DND-41 (cell line): ENCODE measurements around the gene ULK1.

ENCODE experiments used
- ATAC-seq: fragments of 200-7000 bp; cut with Tn5 transposase; 3 replicates; pipeline ENCODE4 v1.9.1; 2021; ENCODE audit warnings: low read depth; ENCODE audit not compliant: insufficient read depth
- DNase-seq: peaks from one replicate; pipeline ENCODE4 v3.0.0-alpha.2; 2020
- H2AFZ ChIP-seq: 2 replicates; pipeline ENCODE4 v1.6.0; 2012; ENCODE audit warnings: low read depth, low read length
- H3K27ac ChIP-seq: 2 replicates; pipeline ENCODE4 v1.5.1; 2012; ENCODE audit warnings: low read length, inconsistent platforms
- H3K27me3 ChIP-seq: fragments of 200-600 bp; sonication (generic); 2 replicates; pipeline ENCODE4 v1.6.0; 2012; ENCODE audit warnings: low read length, mild to moderate bottlenecking, inconsistent platforms; ENCODE audit not compliant: insufficient read depth, poor library complexity
- H3K36me3 ChIP-seq: 2 replicates; pipeline ENCODE4 v1.5.1; 2012; ENCODE audit warnings: low read length, inconsistent platforms; ENCODE audit not compliant: insufficient read depth
- H3K4me1 ChIP-seq: 2 replicates; pipeline ENCODE4 v1.5.1; 2012; ENCODE audit warnings: mild to moderate bottlenecking, low read length; ENCODE audit not compliant: insufficient read depth
- H3K4me2 ChIP-seq: 2 replicates; pipeline ENCODE4 v1.6.0; 2012; ENCODE audit warnings: mild to moderate bottlenecking, moderate library complexity, low read length, inconsistent platforms; ENCODE audit not compliant: insufficient read depth
- H3K4me3 ChIP-seq, 2 experiments: fragments of 200-600 bp in 1 of 2; shearing (Covaris generic) in 1 of 2; 2 replicates each; pipeline ENCODE4 v1.5.1; 2012 to 2016; ENCODE audit warnings: inconsistent platforms in 2 of 2, low read length in 2 of 2, mild to moderate bottlenecking in 2 of 2, low read depth in 1 of 2, moderate library complexity in 1 of 2
- H3K79me2 ChIP-seq: 2 replicates; pipeline ENCODE4 v1.6.0; 2012; ENCODE audit warnings: low read length, inconsistent platforms; ENCODE audit not compliant: insufficient read depth
- H3K9ac ChIP-seq: 2 replicates; pipeline ENCODE4 v1.6.0; 2012; ENCODE audit warnings: low read depth, mild to moderate bottlenecking, inconsistent platforms, low read length, moderate library complexity
- H3K9me3 ChIP-seq: 2 replicates; pipeline ENCODE4 v1.5.1; 2012; ENCODE audit warnings: low read length, moderate library complexity, mild to moderate bottlenecking, inconsistent platforms; ENCODE audit not compliant: insufficient read depth, severe bottlenecking
- H4K20me1 ChIP-seq: 2 replicates; pipeline ENCODE4 v1.6.0; 2012; ENCODE audit warnings: low read length; ENCODE audit not compliant: insufficient read depth
- EZH2 ChIP-seq: IDR thresholded peaks from 3 replicates; pipeline ENCODE4 v1.6.1; 2012; ENCODE audit warnings: borderline replicate concordance, low read depth, mild to moderate bottlenecking, moderate library complexity, low read length, inconsistent platforms; ENCODE audit not compliant: severe bottlenecking
- TF ChIP-seq, protein P1 (sequence below): IDR thresholded peaks from 2 replicates; pipeline ENCODE4 v1.5.1; 2012; ENCODE audit warnings: borderline replicate concordance, low read length, moderate library complexity, mild to moderate bottlenecking; ENCODE audit not compliant: poor library complexity, severe bottlenecking; ENCODE audit errors: extremely low read depth

The ULK1 gene

GRCh38 chr12:131909752-131910219, 15.4 kb downstream of the ULK1 start:
- no peaks in the 10 kb centered on the region for H3K9me3 ChIP-seq
- H2AFZ ChIP-seq: no peak overlapping the region
- TF ChIP-seq EZH2: no peak
- TF ChIP-seq, protein P1, sequence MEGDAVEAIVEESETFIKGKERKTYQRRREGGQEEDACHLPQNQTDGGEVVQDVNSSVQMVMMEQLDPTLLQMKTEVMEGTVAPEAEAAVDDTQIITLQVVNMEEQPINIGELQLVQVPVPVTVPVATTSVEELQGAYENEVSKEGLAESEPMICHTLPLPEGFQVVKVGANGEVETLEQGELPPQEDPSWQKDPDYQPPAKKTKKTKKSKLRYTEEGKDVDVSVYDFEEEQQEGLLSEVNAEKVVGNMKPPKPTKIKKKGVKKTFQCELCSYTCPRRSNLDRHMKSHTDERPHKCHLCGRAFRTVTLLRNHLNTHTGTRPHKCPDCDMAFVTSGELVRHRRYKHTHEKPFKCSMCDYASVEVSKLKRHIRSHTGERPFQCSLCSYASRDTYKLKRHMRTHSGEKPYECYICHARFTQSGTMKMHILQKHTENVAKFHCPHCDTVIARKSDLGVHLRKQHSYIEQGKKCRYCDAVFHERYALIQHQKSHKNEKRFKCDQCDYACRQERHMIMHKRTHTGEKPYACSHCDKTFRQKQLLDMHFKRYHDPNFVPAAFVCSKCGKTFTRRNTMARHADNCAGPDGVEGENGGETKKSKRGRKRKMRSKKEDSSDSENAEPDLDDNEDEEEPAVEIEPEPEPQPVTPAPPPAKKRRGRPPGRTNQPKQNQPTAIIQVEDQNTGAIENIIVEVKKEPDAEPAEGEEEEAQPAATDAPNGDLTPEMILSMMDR: no peak
- DNase-seq: no peak
- no peaks in the 10 kb centered on the region for H3K4me1 ChIP-seq
- H4K20me1 ChIP-seq: peaks cover 48% of the 10 kb centered on the region
- no peaks in the 10 kb centered on the region for H3K27me3 ChIP-seq
- H3K9ac ChIP-seq: no peak overlapping the region
- H3K27ac ChIP-seq: no peak overlapping the region
- peaks cover 18% of the 10 kb centered on the region for H3K79me2 ChIP-seq
- no peak overlapping the region for H3K4me3 ChIP-seq
- H3K36me3 ChIP-seq: peaks cover 92% of the 10 kb centered on the region
- H3K4me2 ChIP-seq: no peak overlapping the region
- no peak for ATAC-seq

- Histone ChIP-seq H2AFZ (no peak overlapping the region), H3K9me3 (no peaks in the 10 kb centered on the region), H3K79me2 (peaks cover 11% of the 10 kb centered on the region; the same call in 1 of the 2 replicates), H3K27me3 (no peaks in the 10 kb centered on the region), H3K4me2 (no peak overlapping the region), H3K27ac (no peak overlapping the region), H3K9ac (no peak overlapping the region), H3K4me3 (no peak overlapping the region), H3K36me3 (peaks cover 93% of the 10 kb centered on the region), H3K4me1 (no peaks in the 10 kb centered on the region), H4K20me1 (peaks cover 45% of the 10 kb centered on the region)
- no peak for TF ChIP-seq EZH2
- TF ChIP-seq, protein P1: no peak
- ATAC-seq (no peak), DNase-seq (no peak)
These were observed 16.0 kb downstream of the ULK1 start for GRCh38 chr12:131910302-131911027.

DNA sequence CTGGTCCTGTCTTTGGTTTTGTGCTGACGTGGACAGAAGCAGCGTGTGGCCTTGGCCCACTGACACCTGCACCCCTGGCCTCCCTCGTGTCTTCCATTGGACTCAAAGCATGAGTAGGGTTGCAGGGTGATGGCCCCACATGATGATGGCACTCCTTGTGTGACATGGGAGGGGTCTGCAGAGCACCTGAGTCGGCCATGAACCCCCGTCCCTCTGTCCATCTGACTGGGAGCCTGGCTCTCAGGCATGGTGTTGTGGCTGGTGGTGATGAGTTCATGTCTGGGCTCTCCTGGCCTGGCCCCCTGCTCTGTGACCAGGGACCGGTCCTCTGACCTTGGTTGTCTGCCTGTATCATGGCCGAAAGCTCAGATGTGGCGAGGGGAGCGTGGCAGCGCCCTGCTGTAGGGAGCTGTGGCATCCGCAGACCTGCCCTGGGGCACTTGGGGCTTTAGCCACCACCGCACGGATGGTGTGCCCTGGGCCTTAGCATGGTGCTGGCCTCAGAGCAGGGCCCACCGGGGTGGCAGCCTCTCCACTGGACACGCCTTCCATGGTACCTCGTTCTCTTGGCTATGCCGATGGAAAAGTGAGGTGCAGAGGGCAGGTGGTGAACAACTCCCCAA, 16.7 kb downstream of the ULK1 start:
- Histone ChIP-seq H3K4me1 (no peaks in the 10 kb centered on the region), H3K9ac (no peak overlapping the region), H3K27me3 (no peaks in the 10 kb centered on the region), H3K9me3 (no peaks in the 10 kb centered on the region), H3K36me3 (peaks cover 95% of the 10 kb centered on the region), H3K4me3 (no peak overlapping the region), H4K20me1 (peaks cover 38% of the 10 kb centered on the region), H2AFZ (no peak overlapping the region), H3K4me2 (no peak overlapping the region), H3K79me2 (peaks cover 8% of the 10 kb centered on the region; the same call in 1 of the 2 replicates), H3K27ac (no peak overlapping the region)
- ATAC-seq: no peak
- DNase-seq: no peak
- no peak for TF ChIP-seq EZH2
- TF ChIP-seq, protein P1: no peak
